HG03097 (cell line): Measurements from ENCODE around the gene GJB5.
"Not testable (repeated sequence)": the region's sequence is repeated elsewhere in the genome, so short reads cannot be mapped to it uniquely, and the experiment has no call there.

Experiments used
- ATAC-seq: cut with Tn5 transposase; IDR thresholded peaks from one replicate; pipeline ENCODE4 v1.9.1; 2021; ENCODE audit not compliant: unreplicated experiment, low FRiP score

The GJB5 gene

DNA sequence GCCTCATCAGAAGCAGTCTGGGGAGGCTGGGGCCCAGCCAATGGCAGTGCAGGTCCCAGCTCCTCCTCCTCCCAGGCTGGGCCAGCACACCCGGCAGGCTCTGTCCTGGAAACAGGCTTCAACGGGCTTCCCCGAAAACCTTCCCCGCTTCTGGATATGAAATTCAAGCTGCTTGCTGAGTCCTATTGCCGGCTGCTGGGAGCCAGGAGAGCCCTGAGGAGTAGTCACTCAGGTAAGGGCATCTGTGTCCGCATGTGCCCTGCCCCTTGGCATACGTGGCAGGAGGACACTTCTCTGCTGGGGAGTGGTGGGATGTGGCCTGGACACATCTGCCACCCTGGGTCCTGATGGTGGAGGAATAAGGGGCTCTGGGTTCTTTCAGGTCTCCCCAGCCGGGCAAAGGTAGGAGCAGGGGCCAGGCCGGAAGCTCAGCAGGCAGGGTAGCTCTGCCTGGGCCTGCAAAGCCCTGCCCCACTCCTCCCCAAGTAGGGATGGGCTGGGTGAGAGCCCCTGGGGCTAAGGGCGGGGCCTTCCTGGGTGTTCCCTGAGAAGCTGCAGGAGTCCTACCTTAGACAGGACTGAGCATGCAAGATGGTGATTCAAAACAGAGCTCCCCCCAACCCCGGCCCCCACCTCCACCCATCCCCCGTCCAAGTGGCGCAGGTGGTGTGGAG lies at the start of gene GJB5:
Gene GJB5 (plus strand): TSS at position 84 of the 674 bp plus-strand sequence. CDS start 2,284 bp downstream, outside the sequence.
- no peak for ATAC-seq

DNA sequence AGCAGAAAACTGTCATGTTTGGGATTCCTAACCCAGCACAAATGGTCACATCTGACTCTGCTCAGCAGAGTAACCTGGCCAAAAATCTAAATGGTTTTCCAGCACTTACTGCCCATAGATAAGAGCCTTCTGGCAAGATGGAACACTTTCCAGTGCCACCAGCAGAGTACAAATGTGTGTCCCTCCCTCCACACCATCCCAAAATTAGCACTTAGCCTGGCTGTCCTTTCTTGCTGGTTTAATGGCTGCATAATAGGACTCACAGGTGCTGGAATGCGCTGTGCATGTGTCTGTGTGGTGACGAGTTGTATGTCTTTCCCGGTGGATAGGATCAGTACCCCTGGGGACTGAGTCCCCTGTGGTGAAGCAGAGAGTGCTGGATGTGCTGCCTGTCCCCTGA lies 49.8 kb upstream of the GJB5 start:
- no peak for ATAC-seq

GRCh38 chr1:34708106-34708505 lies 46.7 kb upstream of the GJB5 start:
- no peak for ATAC-seq

GRCh38 chr1:34709547-34709946 lies 45.3 kb upstream of the GJB5 start:
- no peak for ATAC-seq

GRCh38 chr1:34710812-34711211 lies 44.0 kb upstream of the GJB5 start:
- ATAC-seq = no peak

- ATAC-seq = no peak
These were observed 43.4 kb upstream of the GJB5 start for GRCh38 chr1:34711485-34711884.

- no peak for ATAC-seq
These were observed 42.7 kb upstream of the GJB5 start for GRCh38 chr1:34712007-34712688.

DNA sequence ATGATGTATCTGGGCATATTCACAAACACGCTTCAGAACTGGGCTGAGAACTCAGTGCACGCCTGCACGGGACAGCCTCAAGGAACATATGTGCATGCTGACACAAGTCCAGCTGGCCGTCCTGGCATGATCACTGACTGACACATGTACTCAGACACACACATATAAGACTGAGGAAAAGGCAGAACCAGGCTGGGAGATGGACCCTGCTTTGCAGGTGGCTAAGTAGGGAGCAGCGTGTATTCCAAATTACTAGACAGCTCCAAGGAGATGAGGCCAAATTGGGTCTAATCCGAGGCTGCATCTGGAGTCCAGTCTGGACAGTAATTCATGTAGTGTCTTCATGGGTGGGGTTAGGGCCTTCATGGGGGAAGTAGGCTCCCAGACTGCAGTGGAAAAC lies 41.4 kb upstream of the GJB5 start:
- no peak for ATAC-seq

GRCh38 chr1:34714386-34714785 lies 40.5 kb upstream of the GJB5 start:
- no peak for ATAC-seq

GRCh38 chr1:34715139-34715538 lies 39.7 kb upstream of the GJB5 start:
- ATAC-seq = no peak

DNA sequence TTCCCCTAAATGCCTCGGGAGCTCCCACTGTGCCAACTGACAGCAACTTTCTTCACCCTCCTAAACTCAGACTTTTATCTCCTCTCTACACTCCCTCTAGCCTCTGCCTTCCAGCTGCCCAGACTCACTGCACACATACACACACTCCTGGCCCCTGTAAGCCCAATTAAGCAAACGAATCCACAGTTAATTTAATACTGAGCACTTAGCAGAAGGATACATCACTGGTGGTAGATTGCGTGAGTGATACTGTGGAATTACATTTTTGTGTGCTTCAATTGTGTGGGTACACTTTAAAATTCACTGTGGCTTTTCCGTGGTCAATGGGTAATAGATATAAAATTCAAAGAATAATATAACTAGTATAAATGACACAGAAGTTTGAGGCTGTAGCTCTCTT lies 33.6 kb upstream of the GJB5 start:
- no peak for ATAC-seq

DNA sequence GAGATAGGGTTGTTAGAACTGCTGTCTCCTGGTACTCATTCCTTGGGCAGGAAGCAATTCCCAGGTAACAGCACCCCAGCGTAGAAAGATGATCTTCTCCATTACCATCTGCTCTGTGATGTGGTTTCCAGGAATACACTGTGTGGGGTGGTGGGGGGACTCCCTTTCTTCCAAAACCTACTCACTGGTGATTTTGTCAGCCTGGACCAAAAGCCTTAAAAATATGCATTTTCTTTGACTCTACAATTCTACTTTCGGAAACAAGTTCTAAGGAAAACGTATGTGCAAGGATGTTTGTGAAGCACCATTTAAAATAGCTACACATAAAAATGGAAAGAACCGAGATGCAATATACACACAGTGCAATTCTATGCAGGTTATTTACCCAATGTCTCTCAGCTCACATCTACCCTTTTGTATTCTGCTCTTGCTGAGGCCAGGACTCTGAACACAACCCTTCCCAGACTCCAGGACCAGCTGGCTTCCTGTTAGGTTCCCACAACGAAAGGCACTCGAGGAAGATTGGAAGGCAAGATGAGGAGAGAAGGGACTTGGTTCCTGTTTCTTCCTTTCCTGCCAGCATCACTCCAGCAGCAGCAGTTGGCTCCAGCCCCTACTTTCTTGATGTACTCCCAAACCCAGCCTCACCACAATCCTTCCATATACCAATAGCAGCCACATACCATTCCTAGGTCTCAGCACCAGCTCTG lies 33.0 kb upstream of the GJB5 start:
- no peak for ATAC-seq

DNA sequence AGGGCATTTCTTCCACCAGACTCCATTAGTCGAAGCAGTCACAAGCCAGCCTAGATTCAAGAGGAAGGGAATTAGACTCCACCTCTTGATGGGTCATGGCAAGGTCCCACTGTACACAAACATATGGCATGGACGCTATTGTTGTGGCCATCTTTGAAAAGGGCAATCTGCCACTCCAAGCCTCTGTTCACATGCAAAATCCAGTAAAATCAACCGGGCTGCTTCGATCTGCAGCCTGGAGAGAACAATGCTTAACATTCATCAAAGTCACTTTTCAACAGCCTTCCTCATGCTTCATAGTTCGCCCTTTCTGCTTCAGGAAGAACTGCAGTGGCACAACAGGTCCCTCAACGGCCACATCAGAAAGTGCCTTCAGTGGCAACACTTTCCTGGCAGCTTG lies 28.0 kb upstream of the GJB5 start:
- no peak for ATAC-seq

- no peak for ATAC-seq
These were observed 24.4 kb upstream of the GJB5 start for GRCh38 chr1:34730485-34730884.

GRCh38 chr1:34732831-34733230 lies 22.0 kb upstream of the GJB5 start:
- not testable (repeated sequence) for ATAC-seq

DNA sequence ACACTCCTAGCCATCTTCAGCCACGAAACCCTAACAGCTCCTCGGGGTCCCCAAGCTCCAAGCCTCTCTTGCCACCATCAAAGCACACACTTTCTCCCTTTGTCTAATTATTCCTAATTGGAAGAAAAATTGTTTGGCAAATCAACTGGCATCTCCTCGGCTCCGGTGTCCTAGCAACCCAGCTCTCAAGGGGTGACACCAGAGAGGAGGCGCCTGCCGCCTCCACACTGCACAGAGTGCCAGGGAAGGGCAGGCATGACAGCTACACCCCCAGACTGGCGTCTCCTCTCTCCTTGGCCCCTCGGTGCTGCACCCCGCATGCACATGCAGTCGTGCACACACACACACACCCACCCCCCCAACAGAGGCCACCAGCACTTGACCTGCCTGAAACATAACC lies 18.2 kb upstream of the GJB5 start:
- no peak for ATAC-seq

DNA sequence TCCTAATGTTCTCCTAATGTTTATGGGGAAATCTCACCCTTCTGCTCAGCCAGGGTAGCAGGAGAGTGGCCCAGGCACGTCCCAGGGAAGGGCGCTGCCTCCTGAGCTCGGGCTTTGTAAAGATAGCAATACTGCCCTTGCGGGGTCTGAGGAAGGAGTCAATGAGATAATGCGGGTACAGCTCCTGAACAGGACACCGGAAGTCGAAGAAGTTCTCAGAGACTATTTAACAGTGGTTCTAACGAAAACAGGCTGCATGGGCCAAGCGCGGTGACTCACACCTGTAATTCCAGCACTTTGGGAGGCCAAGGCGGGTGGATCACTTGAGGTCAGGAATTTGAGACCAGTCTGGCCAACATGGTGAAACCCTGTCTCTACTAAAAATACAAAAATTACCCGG lies 17.6 kb upstream of the GJB5 start:
- ATAC-seq = not testable (repeated sequence)

DNA sequence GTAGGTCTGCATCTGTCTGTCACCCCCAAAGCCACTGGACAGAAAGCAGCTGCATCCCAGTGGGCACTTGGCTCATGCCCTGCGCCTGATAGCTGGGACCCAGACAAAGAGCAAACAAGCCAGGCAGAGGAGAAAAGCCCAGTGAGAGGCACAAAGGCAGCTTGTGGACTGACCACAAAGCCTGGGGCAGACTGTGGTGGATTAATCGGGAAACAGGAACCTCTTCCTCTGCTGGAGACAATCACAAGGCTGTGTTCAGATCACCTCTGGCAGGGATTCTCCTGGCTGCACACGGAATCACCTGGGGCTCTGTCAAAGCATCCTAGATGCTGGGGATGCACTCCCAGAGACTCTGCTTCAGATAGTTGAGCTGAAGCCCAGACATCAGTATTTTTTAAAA lies 15.2 kb upstream of the GJB5 start:
- ATAC-seq = no peak

GRCh38 chr1:34740161-34740868 lies 14.5 kb upstream of the GJB5 start:
- ATAC-seq = no peak

DNA sequence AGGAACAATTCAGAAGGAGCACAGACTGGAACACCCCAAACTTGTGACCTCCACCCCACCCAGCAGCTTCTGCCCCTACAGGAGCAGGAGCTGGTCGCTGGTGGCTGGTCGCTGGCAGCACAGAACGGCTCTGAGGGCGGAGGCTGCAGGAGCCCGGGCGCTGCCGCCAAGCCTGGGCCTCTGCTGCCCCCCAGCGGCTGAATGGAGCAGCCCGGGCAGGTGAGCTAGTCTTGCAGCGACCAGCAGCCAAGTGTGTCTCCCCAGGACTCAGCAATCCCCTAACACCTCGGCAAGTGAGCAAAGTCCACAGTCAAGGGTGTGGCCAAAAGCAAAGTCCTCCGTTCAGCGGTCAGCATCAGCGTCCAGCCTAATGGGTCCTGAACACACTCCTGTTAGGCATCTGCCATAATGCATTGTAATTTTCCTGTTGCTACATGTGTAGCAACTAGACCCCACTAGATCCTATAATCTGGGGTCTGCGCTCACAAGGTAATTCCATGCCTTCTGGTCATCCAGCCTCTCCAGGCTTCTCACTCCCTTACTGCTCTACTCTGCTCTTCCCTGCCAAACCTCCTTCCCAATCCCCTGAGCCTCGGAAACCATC lies 12.1 kb upstream of the GJB5 start:
- ATAC-seq = peak; percentile 67

- no peak for ATAC-seq
These were observed 11.1 kb upstream of the GJB5 start for GRCh38 chr1:34743775-34744174.
